GM19035 (cell line): ENCODE results near the gene GRK4.

Source experiments
- ATAC-seq: cut with Tn5 transposase; IDR thresholded peaks from one replicate; pipeline ENCODE4 v1.9.1; 2021; ENCODE audit not compliant: unreplicated experiment

GRK4 gene

GRCh38 chr4:3067473-3068001, 104.2 kb downstream of the GRK4 start:
- no peak for ATAC-seq

DNA sequence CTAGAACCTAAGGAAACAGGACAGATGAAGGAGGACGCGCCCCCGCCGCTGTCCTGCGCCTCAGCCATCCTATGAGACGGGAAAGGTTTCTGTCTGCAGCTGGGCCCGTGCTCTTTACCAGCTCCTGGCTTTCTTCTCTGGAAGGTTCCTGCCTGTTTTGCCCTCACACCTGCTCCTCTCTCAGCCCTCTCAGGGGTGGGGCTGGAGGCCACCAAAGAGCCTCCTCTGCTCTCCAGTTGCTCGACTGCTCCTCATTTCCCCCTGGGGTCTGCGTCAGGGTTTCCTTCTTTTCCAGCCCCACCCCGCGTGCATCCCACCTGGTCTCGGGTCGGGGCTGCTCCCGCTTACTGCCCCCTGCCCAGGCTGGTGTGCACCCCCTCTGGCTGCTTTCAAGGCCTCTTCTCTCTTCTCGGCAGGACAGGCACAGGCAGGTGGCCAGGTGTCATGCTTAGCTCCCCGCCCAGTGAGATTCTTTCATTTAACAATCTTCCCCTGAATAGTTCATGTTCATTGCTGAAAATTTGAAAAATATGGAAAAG, 106.4 kb downstream of the GRK4 start:
- no peak for ATAC-seq

GRCh38 chr4:3070709-3071500, 107.5 kb downstream of the GRK4 start:
- ATAC-seq: no peak

DNA sequence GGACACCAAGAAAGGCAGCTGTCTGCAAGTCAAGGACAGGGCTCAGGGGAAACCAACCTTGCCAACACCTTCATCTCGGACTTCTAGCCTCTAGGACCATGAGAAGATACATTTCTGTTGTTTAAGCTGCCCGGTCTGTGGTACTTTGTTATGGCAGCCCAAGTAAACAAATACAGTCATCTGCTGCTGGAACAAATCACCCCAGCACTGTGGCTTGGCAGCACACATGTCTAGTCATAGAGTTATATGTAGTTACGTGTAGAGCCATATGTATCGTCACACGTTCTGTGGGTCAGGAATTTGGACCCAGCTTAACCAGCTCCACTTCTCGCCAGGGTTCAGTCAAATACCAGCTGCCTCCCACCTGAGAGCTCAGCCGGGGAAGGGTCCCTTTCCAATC, 108.4 kb downstream of the GRK4 start:
- no peak for ATAC-seq

GRCh38 chr4:3073158-3074077, 110.0 kb downstream of the GRK4 start:
- ATAC-seq: peak; percentile 31

DNA sequence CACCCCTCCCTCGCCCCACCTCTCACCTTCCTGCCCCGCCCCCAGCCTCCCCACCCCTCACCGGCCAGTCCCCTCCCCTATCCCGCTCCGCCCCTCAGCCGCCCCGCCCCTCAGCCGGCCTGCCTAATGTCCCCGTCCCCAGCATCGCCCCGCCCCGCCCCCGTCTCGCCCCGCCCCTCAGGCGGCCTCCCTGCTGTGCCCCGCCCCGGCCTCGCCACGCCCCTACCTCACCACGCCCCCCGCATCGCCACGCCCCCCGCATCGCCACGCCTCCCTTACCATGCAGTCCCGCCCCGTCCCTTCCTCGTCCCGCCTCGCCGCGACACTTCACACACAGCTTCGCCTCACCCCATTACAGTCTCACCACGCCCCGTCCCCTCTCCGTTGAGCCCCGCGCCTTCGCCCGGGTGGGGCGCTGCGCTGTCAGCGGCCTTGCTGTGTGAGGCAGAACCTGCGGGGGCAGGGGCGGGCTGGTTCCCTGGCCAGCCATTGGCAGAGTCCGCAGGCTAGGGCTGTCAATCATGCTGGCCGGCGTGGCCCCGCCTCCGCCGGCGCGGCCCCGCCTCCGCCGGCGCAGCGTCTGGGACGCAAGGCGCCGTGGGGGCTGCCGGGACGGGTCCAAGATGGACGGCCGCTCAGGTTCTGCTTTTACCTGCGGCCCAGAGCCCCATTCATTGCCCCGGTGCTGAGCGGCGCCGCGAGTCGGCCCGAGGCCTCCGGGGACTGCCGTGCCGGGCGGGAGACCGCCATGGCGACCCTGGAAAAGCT, 110.9 kb downstream of the GRK4 start, which contains the start of the genes HTT and HTT-AS:
HTT (plus strand) TSS at position 604 of the 768 bp plus-strand sequence; CDS start at position 749, 145 bp downstream.
HTT-AS (minus strand) TSS at position 461 of the 768 bp plus-strand sequence.
- peak; percentile 76 for ATAC-seq

GRCh38 chr4:3074846-3075651, 111.7 kb downstream of the GRK4 start:
- ATAC-seq: no peak

DNA sequence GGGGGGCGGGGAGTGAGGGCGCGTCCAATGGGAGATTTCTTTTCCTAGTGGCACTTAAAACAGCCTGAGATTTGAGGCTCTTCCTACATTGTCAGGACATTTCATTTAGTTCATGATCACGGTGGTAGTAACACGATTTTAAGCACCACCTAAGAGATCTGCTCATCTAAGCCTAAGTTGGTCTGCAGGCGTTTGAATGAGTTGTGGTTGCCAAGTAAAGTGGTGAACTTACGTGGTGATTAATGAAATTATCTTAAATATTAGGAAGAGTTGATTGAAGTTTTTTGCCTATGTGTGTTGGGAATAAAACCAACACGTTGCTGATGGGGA, 112.2 kb downstream of the GRK4 start:
- ATAC-seq: no peak

- ATAC-seq: peak; percentile 30
Measured at GRCh38 chr4:3077796-3078195, 114.4 kb downstream of the GRK4 start.

GRCh38 chr4:3079694-3080123, 116.3 kb downstream of the GRK4 start:
- ATAC-seq: no peak

DNA sequence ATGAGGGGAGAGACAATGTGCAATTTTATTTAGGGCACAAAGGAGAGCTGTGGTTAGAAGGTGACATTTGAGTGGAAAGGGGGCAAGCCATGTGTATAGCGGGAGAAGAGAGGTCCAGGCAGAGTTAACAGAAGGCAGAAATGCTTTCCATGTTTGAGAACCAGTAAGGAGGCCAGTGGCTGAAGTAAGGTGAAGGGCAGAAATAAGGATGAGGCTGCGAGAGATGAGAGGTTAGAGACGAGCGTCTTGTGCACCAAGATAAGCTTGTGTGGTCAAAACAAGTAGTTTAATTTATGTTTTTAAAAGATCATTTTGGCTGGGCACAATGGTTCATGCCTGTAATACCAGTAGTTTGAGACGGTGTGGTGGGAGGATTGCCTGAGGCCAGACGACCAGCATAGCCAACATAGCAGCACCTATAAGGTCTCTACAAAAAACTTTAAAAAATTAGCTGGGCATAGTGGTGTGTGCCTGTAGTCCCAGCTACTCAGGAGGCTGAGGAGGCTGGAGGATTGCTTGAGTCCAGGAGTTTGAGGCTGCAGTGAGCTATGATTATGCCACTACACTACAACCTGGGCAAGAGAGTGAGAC, 119.6 kb downstream of the GRK4 start:
- no peak for ATAC-seq

- ATAC-seq: no peak
Measured at GRCh38 chr4:3083732-3084131, 120.4 kb downstream of the GRK4 start.

DNA sequence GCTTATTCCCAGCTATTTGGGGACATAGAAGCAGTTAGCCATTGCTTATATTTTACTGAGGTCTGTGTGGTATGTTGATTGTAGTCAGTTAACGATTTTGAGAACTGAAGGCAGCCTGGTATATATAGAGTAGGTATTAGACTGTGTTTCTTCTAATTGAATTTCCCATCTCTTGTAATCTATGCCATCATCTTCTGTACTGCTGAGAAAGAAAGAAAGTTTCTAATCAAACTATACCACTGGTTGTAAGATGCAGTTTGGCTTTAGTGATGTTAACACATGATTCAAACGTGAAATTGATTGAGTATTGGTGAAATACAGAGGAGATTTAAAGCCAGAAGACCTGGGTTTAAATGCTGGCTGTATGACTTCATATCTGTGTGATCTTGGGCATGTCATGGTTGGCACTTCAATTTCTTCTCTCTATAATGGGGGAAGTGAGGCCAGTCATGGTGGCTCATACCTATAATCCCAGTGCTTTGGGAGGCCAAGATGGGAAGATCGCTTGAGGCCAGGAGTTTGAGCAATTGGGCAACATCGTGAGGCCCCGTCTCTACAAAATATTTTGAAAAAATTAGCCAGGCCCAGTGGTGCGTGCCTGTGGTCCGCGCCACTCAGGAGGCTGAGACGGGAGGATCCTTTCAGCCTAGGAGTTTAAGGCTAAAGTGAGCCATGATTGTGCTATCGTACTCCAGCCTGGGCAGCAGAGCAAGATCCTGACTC, 122.7 kb downstream of the GRK4 start:
- ATAC-seq: no peak

DNA sequence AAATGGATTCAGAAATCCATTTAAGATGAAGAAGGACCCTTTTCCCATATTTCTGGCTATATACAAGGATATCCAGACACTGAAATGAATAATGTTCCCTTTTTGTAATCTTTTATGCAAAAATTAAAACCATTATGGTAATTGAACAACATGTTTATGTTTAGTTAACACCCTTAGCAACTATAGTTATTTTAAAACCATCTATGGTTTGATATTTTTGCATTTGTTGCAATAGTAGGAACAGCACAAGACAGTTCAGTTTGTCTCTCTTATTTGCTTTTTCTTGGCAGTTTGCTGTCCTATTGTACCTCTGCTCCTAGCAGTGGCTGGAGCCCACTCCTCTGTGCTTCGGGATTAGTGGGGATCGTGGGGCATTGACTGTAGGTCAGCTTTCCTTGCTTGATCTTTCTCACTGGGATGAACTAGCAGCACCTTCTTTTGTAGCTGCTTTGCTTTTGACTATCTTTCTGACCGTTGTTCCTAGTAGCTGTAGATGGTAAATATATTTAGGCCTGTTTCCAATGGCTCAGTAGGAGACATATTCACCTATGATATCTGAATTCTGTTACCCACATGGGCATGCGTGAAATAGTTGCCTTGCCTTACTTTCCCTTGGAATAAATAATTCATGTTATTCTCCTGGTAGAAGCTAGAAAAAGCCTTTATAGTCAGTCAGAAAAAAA, 123.9 kb downstream of the GRK4 start:
- ATAC-seq: no peak
